Inferior parietal cortex (tissue), 1 donor: ENCODE results near the gene KCNQ1.

Experiments used
- DNase-seq: peaks from one replicate; pipeline ENCODE4 v3.0.0-alpha.2; 2016; ENCODE audit errors: extremely low spot score

KCNQ1 gene

GRCh38 chr11:2716376-2717095, 271.7 kb downstream of the KCNQ1 start:
- DNase-seq: no peak

DNA sequence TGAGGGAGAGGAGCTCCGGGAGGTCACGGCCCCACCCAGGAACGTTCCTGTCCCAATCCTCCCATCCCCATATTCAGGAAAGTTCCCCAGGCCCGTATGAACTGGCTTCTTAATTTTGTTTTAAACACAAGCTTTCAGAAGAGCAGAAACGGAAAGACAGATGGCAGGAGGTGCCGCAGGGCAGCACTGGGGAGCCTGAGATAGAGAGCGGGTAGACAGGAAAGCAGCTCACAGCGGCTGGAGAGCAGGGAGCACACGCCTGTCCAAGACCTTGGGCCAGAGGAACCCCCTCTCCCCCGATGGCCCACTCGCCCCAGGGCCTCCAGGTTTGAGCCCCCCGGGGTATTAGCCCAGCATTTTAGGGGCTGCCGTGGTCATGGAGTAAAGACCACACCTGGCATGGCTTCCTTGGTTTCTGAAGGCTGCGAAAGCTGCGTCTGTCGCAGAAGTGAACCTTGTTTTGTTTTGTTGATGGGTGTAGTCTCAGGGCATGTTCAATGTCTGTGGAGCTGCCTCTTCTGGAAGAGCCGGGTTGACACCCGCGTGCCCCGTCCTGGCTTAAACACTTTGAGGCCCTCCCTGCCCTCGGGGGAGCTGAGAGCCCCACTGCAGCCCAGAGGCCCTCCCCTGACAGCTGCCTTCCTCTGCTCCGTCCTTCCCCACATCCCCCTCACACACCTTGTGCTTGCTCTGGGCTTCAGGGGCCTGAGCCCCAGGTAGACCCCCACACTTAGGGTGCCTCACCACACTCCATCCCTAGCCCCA, 272.9 kb downstream of the KCNQ1 start:
- DNase-seq: no peak

- DNase-seq: no peak
Measured at GRCh38 chr11:2718817-2719438, 274.1 kb downstream of the KCNQ1 start.

DNA sequence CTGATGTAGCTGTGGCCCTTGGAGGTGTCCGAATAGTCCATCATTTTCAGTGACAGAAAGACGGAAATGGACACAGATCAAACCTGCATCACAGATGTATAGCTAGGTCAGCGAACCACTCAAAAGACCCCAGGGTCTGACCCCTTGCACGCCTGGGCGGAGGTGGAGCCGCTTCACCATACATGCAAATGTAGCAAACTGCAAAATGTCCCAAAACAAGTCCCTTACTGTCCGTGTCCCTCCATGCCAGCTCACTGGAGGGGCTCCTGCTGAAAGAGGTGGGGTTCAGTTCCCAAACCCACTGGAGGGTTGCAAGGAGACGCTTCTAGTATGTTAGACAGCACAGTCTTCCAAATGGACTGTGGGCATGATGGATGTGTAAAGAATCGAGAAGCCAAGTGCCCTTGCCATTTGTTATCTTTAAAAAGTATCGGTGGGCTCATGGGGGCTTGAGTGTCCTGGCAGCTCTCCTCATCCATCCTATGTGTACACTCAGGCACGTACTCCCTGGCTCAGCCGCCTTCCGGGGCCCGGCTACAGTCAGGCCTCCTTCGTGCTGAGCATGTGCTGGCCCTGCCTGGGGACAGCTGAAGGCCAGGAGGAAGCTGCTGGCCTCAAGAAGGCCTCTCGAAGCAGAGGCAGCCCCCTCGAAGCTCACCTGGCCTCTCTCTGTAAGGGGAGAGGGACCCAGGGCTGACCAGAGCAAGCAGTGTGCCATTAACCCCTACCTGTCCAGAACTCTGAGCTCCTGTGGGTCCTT, 275.2 kb downstream of the KCNQ1 start:
- DNase-seq: no peak

GRCh38 chr11:2721210-2721916, 276.6 kb downstream of the KCNQ1 start:
- no peak for DNase-seq

DNA sequence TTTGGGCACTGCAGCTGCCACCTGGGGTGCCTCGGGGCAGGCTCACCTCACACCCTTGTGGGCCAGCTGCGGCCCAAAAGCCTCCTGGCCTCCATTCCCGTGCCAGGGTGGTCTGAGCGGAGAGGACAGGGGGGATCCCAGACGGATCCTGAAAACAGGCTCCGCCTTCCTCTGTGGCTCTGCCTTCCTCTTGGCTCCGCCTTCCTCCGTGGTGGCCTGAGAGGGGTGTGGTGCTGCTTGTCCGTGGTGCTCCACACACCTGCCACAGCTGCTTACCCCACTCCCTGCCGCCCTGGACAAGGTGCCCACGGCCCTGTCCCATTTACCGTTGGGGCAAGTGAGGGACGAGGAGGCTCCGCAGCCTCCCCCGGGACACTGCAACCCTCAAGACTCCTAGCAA, 278.1 kb downstream of the KCNQ1 start:
- no peak for DNase-seq

GRCh38 chr11:2724104-2724503, 279.3 kb downstream of the KCNQ1 start:
- DNase-seq: no peak

DNA sequence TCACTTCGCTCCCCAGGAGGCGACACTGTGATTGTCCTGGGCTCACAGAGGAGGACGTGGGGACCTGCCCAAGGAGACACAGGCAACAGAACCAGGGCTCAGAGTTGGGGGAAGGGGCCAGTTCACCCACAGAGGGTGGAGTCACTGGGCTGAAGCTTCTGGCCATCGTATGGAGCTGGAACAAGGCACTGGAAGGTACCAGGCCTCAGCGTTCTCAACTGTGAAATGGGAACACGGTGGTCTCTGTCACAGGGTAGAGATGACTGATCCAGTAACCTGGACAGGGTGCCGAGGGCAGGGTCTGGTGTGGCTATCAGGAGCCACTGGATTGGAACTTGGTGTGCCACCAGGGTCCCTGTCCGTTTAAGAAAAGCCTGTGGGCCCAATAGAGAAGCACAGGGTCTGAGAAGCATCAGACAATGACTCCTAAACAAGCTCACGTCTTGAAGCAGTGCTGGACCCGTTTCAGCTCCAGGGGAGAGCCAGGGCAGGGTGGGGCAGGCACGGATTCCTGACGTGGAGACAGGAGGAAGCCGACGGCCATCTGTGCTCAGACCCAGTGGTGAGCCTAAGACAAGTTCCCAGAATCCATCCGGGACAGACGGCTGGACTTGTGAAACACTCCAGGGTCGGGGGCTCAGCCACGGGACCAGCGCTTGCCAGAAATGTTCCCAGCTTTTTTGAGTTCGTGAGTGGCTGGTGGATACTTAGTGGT, 280.0 kb downstream of the KCNQ1 start:
- DNase-seq: no peak

DNA sequence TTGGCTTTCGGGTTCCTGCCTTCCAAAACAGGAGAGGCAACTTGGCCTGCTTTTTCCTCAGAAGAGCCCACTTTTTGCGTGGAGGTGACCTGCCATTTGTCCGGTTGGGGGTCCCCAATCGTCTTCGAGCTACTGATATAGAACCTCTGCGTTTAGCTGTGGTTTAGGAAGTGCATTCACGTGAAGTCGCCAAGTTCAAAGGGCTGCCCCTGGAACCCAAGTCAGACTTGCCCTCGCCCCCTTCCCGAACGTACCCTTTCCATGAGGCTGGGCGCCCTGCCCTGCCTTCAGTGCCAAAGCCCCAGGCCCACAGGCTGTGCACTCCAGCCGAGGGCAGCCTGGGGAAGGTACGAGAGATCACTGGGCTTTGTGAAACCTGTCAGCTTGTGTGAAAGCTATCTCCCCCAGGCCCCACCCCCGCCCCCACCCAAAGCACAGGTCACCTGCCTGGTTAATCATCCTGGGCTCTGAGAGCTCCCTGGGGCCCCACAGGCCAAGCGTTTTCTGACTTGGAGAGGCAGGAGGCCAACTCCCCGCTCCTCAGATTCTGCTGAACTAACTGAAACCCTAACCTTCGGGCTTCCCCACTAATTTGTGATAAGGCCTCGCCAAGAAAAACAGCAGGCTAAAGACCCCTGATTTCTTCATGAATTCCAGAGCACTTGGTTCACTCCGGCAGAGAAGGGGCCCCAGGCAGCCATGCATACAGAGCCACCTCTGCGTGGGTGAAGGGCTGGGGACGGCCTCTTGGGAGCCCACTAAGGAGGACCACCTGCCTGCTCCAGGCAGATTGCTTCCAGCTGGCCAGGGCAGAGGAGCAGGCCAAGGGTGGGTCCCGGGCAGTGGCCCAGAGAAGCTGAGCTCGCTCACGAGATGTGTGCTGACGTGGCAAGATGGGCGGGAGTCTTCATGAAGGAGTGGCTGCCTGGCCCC, 280.8 kb downstream of the KCNQ1 start:
- DNase-seq: no peak

GRCh38 chr11:2726964-2727363, 282.2 kb downstream of the KCNQ1 start:
- DNase-seq: no peak

GRCh38 chr11:2728128-2728662, 283.4 kb downstream of the KCNQ1 start:
- no peak for DNase-seq

DNA sequence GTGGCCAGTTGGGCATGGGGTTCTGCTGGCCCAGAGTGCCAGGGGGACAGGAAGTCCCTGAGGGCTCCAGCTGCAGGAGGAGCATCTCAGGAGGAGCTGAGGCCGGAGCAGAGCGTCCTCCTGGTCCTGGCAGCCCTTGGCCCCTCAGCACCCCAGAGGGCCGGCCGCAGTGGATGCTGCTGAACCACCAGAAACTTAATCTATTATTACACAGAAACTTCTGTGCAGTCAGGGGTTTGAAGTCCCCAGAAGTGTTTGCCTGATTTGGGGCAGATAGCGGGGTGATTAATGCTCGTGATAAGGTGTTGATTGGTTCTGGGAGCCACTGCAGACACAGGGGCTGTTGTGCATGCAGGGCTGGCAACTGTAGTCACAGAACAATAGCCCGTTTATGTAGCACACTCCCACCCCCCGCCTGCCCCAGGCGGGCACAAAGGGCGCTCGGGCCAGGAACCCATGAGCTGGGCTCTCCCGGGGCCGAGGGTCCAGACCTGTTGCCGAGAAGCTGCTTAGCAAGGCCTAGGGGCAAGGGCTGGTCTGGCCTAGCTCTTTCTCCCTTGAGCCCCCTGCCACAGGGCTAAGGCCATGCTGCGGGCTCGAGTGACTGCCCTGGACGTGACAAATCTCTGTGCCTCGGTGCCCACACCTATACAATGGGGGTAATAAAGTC, 284.0 kb downstream of the KCNQ1 start:
- peak; percentile 68 for DNase-seq

GRCh38 chr11:2729841-2730240, 285.0 kb downstream of the KCNQ1 start:
- DNase-seq: no peak

- DNase-seq: peak; percentile 22
Measured at GRCh38 chr11:2730272-2731129, 285.7 kb downstream of the KCNQ1 start.

GRCh38 chr11:2731130-2732125, 286.6 kb downstream of the KCNQ1 start:
- no peak for DNase-seq

GRCh38 chr11:2732261-2732939, 287.6 kb downstream of the KCNQ1 start:
- DNase-seq: peak; percentile 68
